DND-41 (cell line): ENCODE data around the gene MEAF6.
A peak's percentile ranks its signal among the peaks of the same experiment; 100 is the strongest.

Experiments
- ATAC-seq: fragments of 200-7000 bp; cut with Tn5 transposase; 3 replicates; pipeline ENCODE4 v1.9.1; 2021; ENCODE audit warnings: low read depth; ENCODE audit not compliant: insufficient read depth
- DNase-seq: peaks from one replicate; pipeline ENCODE4 v3.0.0-alpha.2; 2020
- H2AFZ ChIP-seq: 2 replicates; pipeline ENCODE4 v1.6.0; 2012; ENCODE audit warnings: low read depth, low read length
- H3K27ac ChIP-seq: 2 replicates; pipeline ENCODE4 v1.5.1; 2012; ENCODE audit warnings: low read length, inconsistent platforms
- H3K27me3 ChIP-seq: fragments of 200-600 bp; sonication (generic); 2 replicates; pipeline ENCODE4 v1.6.0; 2012; ENCODE audit warnings: low read length, mild to moderate bottlenecking, inconsistent platforms; ENCODE audit not compliant: insufficient read depth, poor library complexity
- H3K36me3 ChIP-seq: 2 replicates; pipeline ENCODE4 v1.5.1; 2012; ENCODE audit warnings: low read length, inconsistent platforms; ENCODE audit not compliant: insufficient read depth
- H3K4me1 ChIP-seq: 2 replicates; pipeline ENCODE4 v1.5.1; 2012; ENCODE audit warnings: mild to moderate bottlenecking, low read length; ENCODE audit not compliant: insufficient read depth
- H3K4me2 ChIP-seq: 2 replicates; pipeline ENCODE4 v1.6.0; 2012; ENCODE audit warnings: mild to moderate bottlenecking, moderate library complexity, low read length, inconsistent platforms; ENCODE audit not compliant: insufficient read depth
- H3K4me3 ChIP-seq, 2 experiments: fragments of 200-600 bp in 1 of 2; shearing (Covaris generic) in 1 of 2; 2 replicates each; pipeline ENCODE4 v1.5.1; 2012 to 2016; ENCODE audit warnings: inconsistent platforms in 2 of 2, low read length in 2 of 2, mild to moderate bottlenecking in 2 of 2, low read depth in 1 of 2, moderate library complexity in 1 of 2
- H3K79me2 ChIP-seq: 2 replicates; pipeline ENCODE4 v1.6.0; 2012; ENCODE audit warnings: low read length, inconsistent platforms; ENCODE audit not compliant: insufficient read depth
- H3K9ac ChIP-seq: 2 replicates; pipeline ENCODE4 v1.6.0; 2012; ENCODE audit warnings: low read depth, mild to moderate bottlenecking, inconsistent platforms, low read length, moderate library complexity
- H3K9me3 ChIP-seq: 2 replicates; pipeline ENCODE4 v1.5.1; 2012; ENCODE audit warnings: low read length, moderate library complexity, mild to moderate bottlenecking, inconsistent platforms; ENCODE audit not compliant: insufficient read depth, severe bottlenecking
- H4K20me1 ChIP-seq: 2 replicates; pipeline ENCODE4 v1.6.0; 2012; ENCODE audit warnings: low read length; ENCODE audit not compliant: insufficient read depth
- CTCF ChIP-seq: IDR thresholded peaks from 2 replicates; pipeline ENCODE4 v1.5.1; 2012; ENCODE audit warnings: borderline replicate concordance, low read length, moderate library complexity, mild to moderate bottlenecking; ENCODE audit not compliant: poor library complexity, severe bottlenecking; ENCODE audit errors: extremely low read depth
- EZH2 ChIP-seq: IDR thresholded peaks from 3 replicates; pipeline ENCODE4 v1.6.1; 2012; ENCODE audit warnings: borderline replicate concordance, low read depth, mild to moderate bottlenecking, moderate library complexity, low read length, inconsistent platforms; ENCODE audit not compliant: severe bottlenecking

The MEAF6 gene

GRCh38 chr1:37473431-37474045 is 41.0 kb downstream of the MEAF6 start:
- H3K4me1 ChIP-seq, result peaks cover 57% of the 10 kb centered on the region
- no peaks in the 10 kb centered on the region for H3K9me3 ChIP-seq
- peak overlapping the region; percentile 96 for H3K4me2 ChIP-seq
- no peaks in the 10 kb centered on the region for H3K27me3 ChIP-seq
- peaks cover 23% of the 10 kb centered on the region for H4K20me1 ChIP-seq
- H2AFZ ChIP-seq, result peak overlapping the region; percentile 83
- H3K4me3 ChIP-seq, result peak overlapping the region in 1 of 2 experiments; percentile 78; a peak in 3 of 4 replicates
- DNase-seq (no peak), ATAC-seq (no peak)
- H3K36me3 ChIP-seq, result peaks cover 32% of the 10 kb centered on the region
- H3K79me2 ChIP-seq, result peaks cover 35% of the 10 kb centered on the region
- no peak overlapping the region for H3K27ac ChIP-seq
- H3K9ac ChIP-seq, result peak overlapping the region; percentile 71
- TF ChIP-seq CTCF (no peak), EZH2 (no peak)

- no peaks in the 10 kb centered on the region for H3K27me3 ChIP-seq
- peaks cover 19% of the 10 kb centered on the region for H4K20me1 ChIP-seq
- no peak overlapping the region for H3K27ac ChIP-seq
- H3K9ac ChIP-seq, result no peak overlapping the region
- no peak for DNase-seq
- no peak for ATAC-seq
- H3K79me2 ChIP-seq, result peaks cover 30% of the 10 kb centered on the region
- no peak overlapping the region for H3K4me3 ChIP-seq
- H3K9me3 ChIP-seq, result no peaks in the 10 kb centered on the region
- H3K36me3 ChIP-seq, result peaks cover 26% of the 10 kb centered on the region
- TF ChIP-seq EZH2, result no peak
- no peak for TF ChIP-seq CTCF
- peaks cover 52% of the 10 kb centered on the region for H3K4me1 ChIP-seq
- peak overlapping the region; percentile 96; the same call in 1 of the 2 replicates for H3K4me2 ChIP-seq
- no peak overlapping the region for H2AFZ ChIP-seq
Measured at GRCh38 chr1:37472994-37473393, 41.6 kb downstream of the MEAF6 start.

- Histone ChIP-seq H3K79me2 (peaks cover 26% of the 10 kb centered on the region), H3K4me3 (no peak overlapping the region), H2AFZ (no peak overlapping the region), H3K4me2 (0 out of 2 replicates have a peak overlapping the region, but pooled peaks have one; percentile 14), H3K9ac (no peak overlapping the region), H3K27me3 (no peaks in the 10 kb centered on the region), H3K4me1 (peaks cover 45% of the 10 kb centered on the region), H4K20me1 (peaks cover 12% of the 10 kb centered on the region), H3K9me3 (no peaks in the 10 kb centered on the region), H3K36me3 (peaks cover 19% of the 10 kb centered on the region), H3K27ac (no peak overlapping the region)
- DNase-seq, result no peak
- no peak for ATAC-seq
- no peak for TF ChIP-seq CTCF
- no peak for TF ChIP-seq EZH2
Measured at GRCh38 chr1:37472281-37472680, 42.3 kb downstream of the MEAF6 start.
